Psoas muscle (tissue), 8 donors: Measurements from ENCODE around the gene PRKACB. TPM values are rescaled to one million over a fixed set of nuclear protein-coding genes. Genes with fewer than 3 reads are reported as not detected.

Experiments
- ATAC-seq, 4 donors: fragments of 200-7000 bp; cut with Tn5 transposase; one replicate each; pipeline ENCODE4 v1.9.1; 2020; ENCODE audit warnings: moderate library complexity in 3 of 4, mild to moderate bottlenecking in 2 of 4
- DNase-seq, 2 donors: peaks; one replicate each; pipeline ENCODE4 v3.0.0-alpha.2; 2020
- H3K27ac ChIP-seq: fragments of 200-600 bp; one replicate; pipeline ENCODE4 v1.8.0; 2022
- H3K27me3 ChIP-seq, 3 donors: fragments of 200-600 bp in 1 of 3; one replicate each; pipeline versions ENCODE4 v1.6.1 to v1.8.0; 2013 to 2022; ENCODE audit warnings: low read length in 2 of 3, mild to moderate bottlenecking in 2 of 3, moderate library complexity in 1 of 3; ENCODE audit not compliant: insufficient read depth in 3 of 3
- H3K36me3 ChIP-seq, 2 donors: fragments of 200-600 bp in 1 of 2; one replicate each; pipeline versions ENCODE4 v1.6.1 to v1.8.0; 2013 to 2022; ENCODE audit warnings: low read depth in 1 of 2, mild to moderate bottlenecking in 1 of 2, moderate library complexity in 1 of 2; ENCODE audit not compliant: insufficient read depth in 1 of 2
- H3K4me1 ChIP-seq: fragments of 200-600 bp; one replicate; pipeline ENCODE4 v1.8.0; 2022
- H3K4me3 ChIP-seq: fragments of 200-600 bp; one replicate; pipeline ENCODE4 v1.8.0; 2022; ENCODE audit warnings: mild to moderate bottlenecking
- H3K9me3 ChIP-seq: fragments of 200-600 bp; one replicate; pipeline ENCODE4 v1.8.0; 2022
- CTCF ChIP-seq: fragments of 200-600 bp; IDR thresholded peaks from one replicate; pipeline ENCODE4 v1.8.0; 2022; ENCODE audit warnings: antibody characterized with exemption
- WGBS, 3 donors: extraction: QIAGEN DNeasy Blood & Tissue Kit; methylation state at CpG; one replicate each; pipeline versions ENCODE4 v1.1.6 to v1.1.7; 2013; 5-methylcytosine and 5-hydroxymethylcytosine counted together
- intact Hi-C, 2 donors: fragments of 100-400 bp; cut with DNase I; formaldehyde crosslinking; loops; one replicate each; pipeline versions ENCODE4 v1.11.0 to v1.14.2; 2022
- polyA plus RNA-seq, 3 donors: library from polyadenylated mRNA; stranded (reverse); fragments of 200-250 nt; gene quantifications; one replicate each; pipeline ENCODE4 v1.2.3, GENCODE V29; 2013
- total RNA-seq, 4 donors: library from RNA; stranded (reverse); fragmentation: NEBNext Ultra II Directional in 2 of 4; extraction: Animal tissue kit (Norgen Biotek cat#: 25700) in 2 of 4; gene quantifications; one replicate each; pipeline versions ENCODE4 v1.2.1 to v1.2.4, GENCODE V29; 2021 to 2023
- donor health status: healthy with polysubstance abuse.
- donor health status: DM: no; HTN: no; CAD: no; lungs with moderate emphysema.
- donor health status: Bipolar disorder and iron deficiency.
- donor health status: healthy.
- donor health status: DM: yes; HTN: yes; CAD: no.
- donor health status: DM: no; HTN: no; CAD: no.
- donor health status: DM: no; HTN: no; CAD: no.
- donor health status: DM: yes; HTN: yes; CAD: no.

PRKACB gene
- total and polyA plus RNA-seq, 7 donors, result 2.6 to 24.5 (median 4.9) TPM

- intact Hi-C loops, result no loop called here
- ATAC-seq, result no peak
- WGBS, 3 donors, result 88 to 97% (median 94%) methylated on average over 2 of the region's 2 CpGs
Measured at GRCh38 chr1:84236256-84236655, 92.2 kb downstream of the PRKACB start.

GRCh38 chr1:84242641-84243040 lies 98.6 kb downstream of the PRKACB start:
- Histone ChIP-seq H3K27me3 (no peaks in the 10 kb centered on the region), H3K36me3 (no peaks in the 10 kb centered on the region), H3K4me3 (no peak overlapping the region), H3K9me3 (peaks cover 3% of the 10 kb centered on the region), H3K4me1 (no peaks in the 10 kb centered on the region), H3K27ac (no peak overlapping the region)
- TF ChIP-seq CTCF, result no peak
- ATAC-seq, result no peak
- intact Hi-C loops, result no loop called here
- WGBS, 3 donors, result 81 to 84% (median 83%) methylated on average over 3 of the region's 3 CpGs
- DNase-seq, result no peak

More at GRCh38 chr1:84236256-84236655, 92.2 kb downstream of the PRKACB start:
- DNase-seq, result no peak
- Histone ChIP-seq H3K9me3 (no peaks in the 10 kb centered on the region), H3K4me1 (no peaks in the 10 kb centered on the region), H3K27ac (no peak overlapping the region), H3K36me3 (peaks cover 0 to 20% of the 10 kb centered on the region in 2 donors), H3K27me3 (no peaks in the 10 kb centered on the region), H3K4me3 (no peak overlapping the region)
- TF ChIP-seq CTCF, result no peak

GRCh38 chr1:84245563-84245962 lies 101.5 kb downstream of the PRKACB start:
- H3K9me3 ChIP-seq, result peaks cover 6% of the 10 kb centered on the region
- H3K4me3 ChIP-seq, result no peak overlapping the region
- ATAC-seq (no peak), DNase-seq (no peak)
- 52 to 67% (median 61%) methylated on average over 3 of the region's 3 CpGs for WGBS, 3 donors
- intact Hi-C loops, result no loop called here
- no peaks in the 10 kb centered on the region for H3K4me1 ChIP-seq
- TF ChIP-seq CTCF, result no peak
- H3K36me3 ChIP-seq, result no peaks in the 10 kb centered on the region
- H3K27ac ChIP-seq, result no peak overlapping the region
- no peaks in the 10 kb centered on the region for H3K27me3 ChIP-seq

DNA sequence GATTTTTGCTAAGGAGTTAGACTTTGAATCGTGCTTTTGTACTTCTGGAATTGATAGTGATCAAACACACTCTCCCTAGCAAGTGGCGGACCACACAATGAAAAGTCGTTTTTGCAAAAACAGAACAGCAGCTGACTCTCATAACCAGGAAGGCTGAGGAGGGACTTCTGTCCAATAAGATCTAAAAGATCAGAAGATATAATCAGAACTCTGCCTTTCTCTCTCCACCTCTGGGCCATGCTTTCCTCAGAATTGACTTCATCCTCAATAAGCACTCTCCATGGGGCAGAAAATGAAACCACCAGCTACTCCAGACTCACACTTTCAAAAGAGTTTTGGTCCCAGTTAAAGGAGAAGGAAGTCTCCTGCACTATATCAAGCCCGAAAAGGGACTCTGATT lies 102.1 kb downstream of the PRKACB start:
- ATAC-seq, result no peak
- intact Hi-C loops, result no loop called here
- TF ChIP-seq CTCF, result no peak
- no peak overlapping the region for H3K4me3 ChIP-seq
- DNase-seq, result no peak
- 79 to 86% (median 80%) methylated on average over 4 of the region's 4 CpGs for WGBS, 3 donors
- no peak overlapping the region for H3K27ac ChIP-seq
- no peaks in the 10 kb centered on the region for H3K36me3 ChIP-seq
- no peaks in the 10 kb centered on the region for H3K27me3 ChIP-seq
- H3K9me3 ChIP-seq, result peaks cover 9% of the 10 kb centered on the region
- H3K4me1 ChIP-seq, result no peaks in the 10 kb centered on the region
